Thoracic aorta (tissue), 2 donors: ENCODE measurements around the gene DNAH8. TPM values are rescaled to one million over a fixed set of nuclear protein-coding genes. Genes with fewer than 3 reads are reported as not detected.

Experiments
- ATAC-seq: fragments of 150-250 bp; one replicate; pipeline ENCODE4 v1.8.0; 2017; ENCODE audit warnings: low read depth; ENCODE audit not compliant: insufficient number of reproducible peaks, low FRiP score
- DNase-seq: peaks from one replicate; pipeline ENCODE4 v3.0.0-alpha.2; 2020; ENCODE audit warnings: low spot score
- H3K27ac ChIP-seq, 2 donors: fragments of 200-600 bp; sonication (generic); 1 replicate in 1 of 2; 2 replicates in 1 of 2; pipeline ENCODE4 v1.5.1; 2016; ENCODE audit warnings: mild to moderate bottlenecking in 2 of 2, moderate library complexity in 2 of 2
- H3K27me3 ChIP-seq: fragments of 200-600 bp; sonication (generic); replicated peaks from 2 replicates; pipeline ENCODE4 v1.6.0; 2016; ENCODE audit warnings: mild to moderate bottlenecking; ENCODE audit not compliant: insufficient read depth
- H3K36me3 ChIP-seq: fragments of 200-600 bp; sonication (generic); one replicate; pipeline ENCODE4 v1.5.1; 2016
- H3K4me1 ChIP-seq, 2 donors: fragments of 200-600 bp; sonication (generic); 1 replicate in 1 of 2; 2 replicates in 1 of 2; pipeline versions ENCODE4 v1.5.1 to v1.6.0; 2016; ENCODE audit warnings: low read depth in 2 of 2, mild to moderate bottlenecking in 1 of 2; ENCODE audit not compliant: control insufficient read depth in 1 of 2
- H3K4me3 ChIP-seq: fragments of 200-600 bp; sonication (generic); 2 replicates; pipeline ENCODE4 v1.5.1; 2016; ENCODE audit warnings: mild to moderate bottlenecking
- H3K9me3 ChIP-seq: fragments of 200-600 bp; sonication (generic); 2 replicates; pipeline ENCODE4 v1.5.1; 2016
- CTCF ChIP-seq: fragments of 200-600 bp; sonication (generic); IDR thresholded peaks from one replicate; pipeline ENCODE4 v1.5.1; 2019; ENCODE audit warnings: antibody characterized with exemption
- total RNA-seq, 2 donors: library from RNA; depleted of rRNA; stranded (reverse); fragments of >200 nt; gene quantifications; one replicate each; pipeline versions ENCODE4 v1.1.0 to v1.2.3, GENCODE V29; 2016

The DNAH8 gene
- total RNA-seq, 2 donors from 2014 or later = 0.14 TPM; not detected in 1

GRCh38 chr6:38714239-38715015 lies 684 bp upstream of the DNAH8 start:
- no peak overlapping the region for H3K27ac ChIP-seq
- no peak for ATAC-seq

DNA sequence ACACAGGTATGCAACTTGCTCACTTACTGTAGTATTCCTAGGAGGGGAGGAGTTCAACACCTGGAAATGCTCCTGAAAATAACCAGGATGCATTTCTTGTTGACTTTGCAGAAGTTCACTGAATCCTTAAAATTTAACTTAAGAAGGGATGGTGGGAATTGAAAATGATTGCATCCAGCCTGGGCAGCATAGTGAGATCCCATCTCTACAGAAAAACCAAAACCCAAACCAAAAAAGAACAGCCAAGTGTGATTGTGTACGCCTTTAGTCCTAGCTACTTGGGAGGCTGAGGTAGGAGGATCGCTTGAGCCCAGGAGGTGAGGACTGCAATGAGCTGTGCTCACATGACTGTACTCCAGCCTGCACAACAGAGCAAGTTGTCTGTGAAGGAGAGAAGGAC lies 1.7 kb downstream of the DNAH8 start:
- no peaks in the 10 kb centered on the region for H3K9me3 ChIP-seq
- no peak for TF ChIP-seq CTCF
- DNase-seq (no peak), ATAC-seq (no peak)
- peaks cover 3 to 7% of the 10 kb centered on the region in 2 donors for H3K4me1 ChIP-seq
- H3K36me3 ChIP-seq = no peaks in the 10 kb centered on the region
- H3K27me3 ChIP-seq = peaks cover 10% of the 10 kb centered on the region
- H3K4me3 ChIP-seq = no peak overlapping the region
- no peak overlapping the region for H3K27ac ChIP-seq

More at GRCh38 chr6:38714239-38715015, 684 bp upstream of the DNAH8 start:
- peaks cover 3 to 7% of the 10 kb centered on the region in 2 donors for H3K4me1 ChIP-seq
- H3K36me3 ChIP-seq = no peaks in the 10 kb centered on the region
- H3K4me3 ChIP-seq = peak overlapping the region; percentile 67
- H3K27me3 ChIP-seq = peaks cover 10% of the 10 kb centered on the region
- TF ChIP-seq CTCF = no peak
- H3K9me3 ChIP-seq = no peaks in the 10 kb centered on the region
- no peak for DNase-seq

DNA sequence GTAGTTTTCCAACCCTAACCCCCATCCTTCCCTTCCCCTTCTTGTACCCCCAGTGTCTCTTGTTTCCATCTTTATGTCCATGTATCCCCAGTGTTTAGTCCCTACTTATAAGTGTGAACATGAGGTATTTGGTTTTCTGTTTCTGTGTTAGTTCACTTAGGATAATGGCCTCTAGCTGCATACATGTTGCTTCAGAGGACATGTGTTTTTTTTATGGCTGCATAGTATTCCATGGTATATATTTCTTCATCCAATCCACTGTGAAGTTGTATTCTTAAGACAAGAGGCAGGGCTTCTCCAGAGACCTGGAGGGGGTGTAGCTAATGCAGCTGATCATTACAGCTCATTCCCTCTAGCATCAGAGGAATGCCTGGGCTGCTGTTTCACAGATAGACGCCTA lies 4.2 kb downstream of the DNAH8 start:
- no peak for TF ChIP-seq CTCF
- Histone ChIP-seq H3K4me3 (no peak overlapping the region), H3K4me1 (peaks cover 3 to 7% of the 10 kb centered on the region in 2 donors), H3K27me3 (peaks cover 3% of the 10 kb centered on the region), H3K36me3 (no peaks in the 10 kb centered on the region), H3K9me3 (no peaks in the 10 kb centered on the region), H3K27ac (no peak overlapping the region)
- DNase-seq (no peak), ATAC-seq (no peak)

DNA sequence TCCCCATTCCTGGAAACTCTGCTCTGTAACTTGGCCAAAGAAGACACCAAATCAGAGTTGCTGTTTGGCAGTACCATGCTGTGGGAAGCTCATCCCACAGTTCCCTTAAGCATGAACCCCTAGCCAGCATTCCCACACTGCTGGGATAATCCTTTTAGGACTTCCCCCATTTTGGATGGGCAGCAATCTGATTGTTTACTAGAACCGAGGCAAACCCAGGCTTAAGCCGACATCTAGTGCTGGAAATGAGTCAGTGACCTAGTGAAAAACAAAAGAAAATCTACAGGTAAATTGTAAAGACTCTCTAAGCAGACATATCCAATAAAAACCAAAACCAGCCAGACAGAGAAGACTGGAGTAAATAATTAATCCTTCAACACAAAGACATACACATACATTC lies 5.2 kb downstream of the DNAH8 start:
- Histone ChIP-seq H3K9me3 (no peaks in the 10 kb centered on the region), H3K4me1 (peaks cover 0 to 2% of the 10 kb centered on the region in 2 donors), H3K27ac (no peak overlapping the region), H3K4me3 (no peak overlapping the region), H3K27me3 (no peaks in the 10 kb centered on the region), H3K36me3 (no peaks in the 10 kb centered on the region)
- no peak for ATAC-seq
- TF ChIP-seq CTCF = no peak
- no peak for DNase-seq

GRCh38 chr6:38722038-38722437 lies 6.9 kb downstream of the DNAH8 start:
- ATAC-seq (no peak), DNase-seq (no peak)
- Histone ChIP-seq H3K4me3 (no peak overlapping the region), H3K9me3 (no peaks in the 10 kb centered on the region), H3K4me1 (no peaks in the 10 kb centered on the region), H3K27me3 (no peaks in the 10 kb centered on the region), H3K36me3 (no peaks in the 10 kb centered on the region), H3K27ac (no peak overlapping the region)
- TF ChIP-seq CTCF = no peak
